ENCODE results near the gene TAF11L13. TPM values are rescaled to one million over a fixed set of nuclear protein-coding genes. Genes with fewer than 3 reads are reported as not detected.
"Not testable (repeated sequence)": the region's sequence is repeated elsewhere in the genome, so short reads cannot be mapped to it uniquely, and the experiment has no call there.

TAF11L13 gene
- total RNA-seq, 4 donors from 2014 or later: not detected

DNA sequence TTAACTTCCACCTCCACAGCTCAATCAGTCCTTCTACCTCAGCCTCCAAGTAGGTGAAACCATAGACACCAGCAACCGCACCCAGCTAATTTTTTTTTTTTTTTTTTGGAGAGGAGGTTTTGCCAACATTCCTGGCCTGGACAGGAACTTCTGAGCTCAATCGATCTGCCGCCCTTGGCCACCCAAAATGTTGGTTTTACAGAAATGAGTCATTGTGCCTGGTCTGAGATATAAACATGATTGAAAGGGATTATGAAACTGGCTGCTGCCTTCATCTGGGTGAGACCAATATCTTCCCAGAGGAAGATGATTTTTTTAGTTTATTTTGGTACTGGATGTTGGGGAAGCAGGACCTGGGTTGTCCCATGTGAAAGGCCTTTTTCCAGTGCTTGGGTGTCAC is 12.5 kb upstream of the TAF11L13 start:
- intact Hi-C loops (cut with DNase I; ENCODE audit: low total_unique reads): no loop called here
- no peak overlapping the region for H3K4me3 ChIP-seq (ENCODE audit: low read depth, poor library complexity, severe bottlenecking)
- TF ChIP-seq, protein P1, sequence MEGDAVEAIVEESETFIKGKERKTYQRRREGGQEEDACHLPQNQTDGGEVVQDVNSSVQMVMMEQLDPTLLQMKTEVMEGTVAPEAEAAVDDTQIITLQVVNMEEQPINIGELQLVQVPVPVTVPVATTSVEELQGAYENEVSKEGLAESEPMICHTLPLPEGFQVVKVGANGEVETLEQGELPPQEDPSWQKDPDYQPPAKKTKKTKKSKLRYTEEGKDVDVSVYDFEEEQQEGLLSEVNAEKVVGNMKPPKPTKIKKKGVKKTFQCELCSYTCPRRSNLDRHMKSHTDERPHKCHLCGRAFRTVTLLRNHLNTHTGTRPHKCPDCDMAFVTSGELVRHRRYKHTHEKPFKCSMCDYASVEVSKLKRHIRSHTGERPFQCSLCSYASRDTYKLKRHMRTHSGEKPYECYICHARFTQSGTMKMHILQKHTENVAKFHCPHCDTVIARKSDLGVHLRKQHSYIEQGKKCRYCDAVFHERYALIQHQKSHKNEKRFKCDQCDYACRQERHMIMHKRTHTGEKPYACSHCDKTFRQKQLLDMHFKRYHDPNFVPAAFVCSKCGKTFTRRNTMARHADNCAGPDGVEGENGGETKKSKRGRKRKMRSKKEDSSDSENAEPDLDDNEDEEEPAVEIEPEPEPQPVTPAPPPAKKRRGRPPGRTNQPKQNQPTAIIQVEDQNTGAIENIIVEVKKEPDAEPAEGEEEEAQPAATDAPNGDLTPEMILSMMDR (IDR thresholded peaks at IDR 0.05): no peak
- no peak for TF ChIP-seq POLR2A (IDR thresholded peaks at IDR 0.05)
- no peak for DNase-seq (ENCODE audit: low spot score in 2 of 2)
- 57 to 60% methylated on average over 3 of the region's 3 CpGs for WGBS, 2 donors

DNA sequence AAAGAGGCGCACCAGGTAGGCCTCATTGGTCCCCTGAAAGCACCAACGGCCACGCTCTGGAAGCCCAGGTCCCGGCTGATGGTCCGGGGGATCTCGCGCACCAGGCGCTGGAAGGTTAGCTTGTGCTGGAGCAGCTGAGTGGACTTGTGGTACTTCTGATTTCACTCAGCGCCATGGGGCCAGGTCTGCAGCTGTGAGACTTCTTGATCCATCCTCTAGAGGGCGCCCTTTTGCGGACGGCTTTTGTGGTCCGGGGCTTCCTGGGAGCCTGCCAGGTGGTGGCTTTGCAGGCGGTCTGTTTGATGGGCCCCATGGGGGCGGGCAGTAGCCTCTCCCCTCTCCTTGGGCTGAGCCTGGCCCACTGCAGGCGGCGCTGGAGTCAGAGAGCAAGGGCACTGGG is 11.3 kb upstream of the TAF11L13 start:
- no peak for DNase-seq (ENCODE audit: low spot score in 2 of 2)
- intact Hi-C loops (cut with DNase I; ENCODE audit: low total_unique reads): no loop called here
- TF ChIP-seq, protein P1 (IDR thresholded peaks at IDR 0.05): no peak
- WGBS, 2 donors: 80 to 87% methylated on average over 5 to 15 of the region's 17 CpGs
- no peak overlapping the region for H3K4me3 ChIP-seq (ENCODE audit: low read depth, poor library complexity, severe bottlenecking)

DNA sequence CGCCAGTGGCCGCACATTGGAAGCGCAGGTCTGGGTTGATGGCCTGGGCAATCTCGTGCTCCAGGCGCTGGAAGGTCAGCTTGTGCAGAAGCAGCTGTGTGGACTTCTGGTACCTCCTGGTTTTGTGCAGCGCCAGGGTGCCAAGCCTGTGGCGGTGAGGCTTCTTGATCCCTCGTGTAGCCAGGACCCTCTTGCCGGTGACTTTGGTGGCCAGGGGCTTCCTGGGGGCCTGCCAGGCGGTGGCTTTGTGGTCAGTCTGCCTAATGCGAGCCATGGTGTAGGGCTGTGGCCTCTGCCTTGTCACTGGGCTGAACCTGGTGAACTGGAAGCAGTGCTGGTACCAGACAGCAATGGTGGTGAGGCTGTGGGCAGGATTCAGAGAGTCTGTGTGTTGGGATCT is 6.2 kb upstream of the TAF11L13 start:
- 92 to 98% methylated on average over 7 to 8 of the region's 11 CpGs for WGBS, 2 donors

DNA sequence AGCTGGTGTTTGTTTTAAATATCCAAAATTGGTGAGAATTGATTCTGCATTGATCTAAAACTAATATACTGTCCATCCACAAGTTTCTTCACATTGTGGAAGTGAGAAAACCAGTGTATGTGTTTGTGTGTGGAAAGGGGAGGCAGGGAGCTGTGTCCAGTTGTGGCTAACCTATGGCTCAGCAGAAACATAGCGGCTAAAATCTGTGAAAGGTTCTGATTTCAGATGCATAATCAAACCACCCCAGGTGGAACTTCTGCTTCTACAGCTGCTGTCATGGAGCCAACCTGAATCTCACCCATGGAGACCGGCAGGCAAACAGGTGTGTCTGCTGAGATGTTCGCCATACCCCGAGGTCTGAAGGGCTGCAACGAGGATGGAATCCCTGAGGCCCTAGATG is 2.3 kb downstream of the TAF11L13 start, which contains the start of gene TAF11L14:
TSS of gene TAF11L14 (plus strand) at position 301 of the 400 bp plus-strand sequence.
- WGBS, 2 donors: 70 to 75% methylated on average over 5 of the region's 5 CpGs

More for the DNA sequence above, 6.2 kb upstream of the TAF11L13 start:
- H3K4me3 ChIP-seq (ENCODE audit: low read depth, poor library complexity, severe bottlenecking): no peak overlapping the region
- DNase-seq (ENCODE audit: low spot score in 2 of 2): no peak
- no peak for TF ChIP-seq POLR2A (IDR thresholded peaks at IDR 0.05)
- TF ChIP-seq, protein P1 (IDR thresholded peaks at IDR 0.05): no peak
- intact Hi-C loops (cut with DNase I; ENCODE audit: low total_unique reads): no loop called here

GRCh38 chr5:17649232-17649631 is 17.3 kb downstream of the TAF11L13 start:
- WGBS, 2 donors: 97 to 98% methylated on average over 10 of the region's 10 CpGs
- H3K4me3 ChIP-seq (ENCODE audit: low read depth, poor library complexity, severe bottlenecking); intact Hi-C loops (cut with DNase I; ENCODE audit: low total_unique reads); DNase-seq (ENCODE audit: low spot score in 2 of 2): not testable (repeated sequence)

More for the DNA sequence above, 2.3 kb downstream of the TAF11L13 start, which contains the start of gene TAF11L14:
- no peak within 1 kb of the TSS for H3K4me3 ChIP-seq (ENCODE audit: low read depth, poor library complexity, severe bottlenecking)
- intact Hi-C loops (cut with DNase I; ENCODE audit: low total_unique reads): no loop called here
- no peak for TF ChIP-seq POLR2A (IDR thresholded peaks at IDR 0.05)
- TF ChIP-seq, protein P1 (IDR thresholded peaks at IDR 0.05): no peak
- no peak for DNase-seq (ENCODE audit: low spot score in 2 of 2)

- DNase-seq (ENCODE audit: low spot score in 2 of 2); H3K4me3 ChIP-seq (ENCODE audit: low read depth, poor library complexity, severe bottlenecking); intact Hi-C loops (cut with DNase I; ENCODE audit: low total_unique reads): not testable (repeated sequence)
- WGBS, 2 donors: 94 to 98% methylated on average over 6 to 7 of the region's 32 CpGs
Observed at GRCh38 chr5:17655201-17655759, 23.4 kb downstream of the TAF11L13 start.

DNA sequence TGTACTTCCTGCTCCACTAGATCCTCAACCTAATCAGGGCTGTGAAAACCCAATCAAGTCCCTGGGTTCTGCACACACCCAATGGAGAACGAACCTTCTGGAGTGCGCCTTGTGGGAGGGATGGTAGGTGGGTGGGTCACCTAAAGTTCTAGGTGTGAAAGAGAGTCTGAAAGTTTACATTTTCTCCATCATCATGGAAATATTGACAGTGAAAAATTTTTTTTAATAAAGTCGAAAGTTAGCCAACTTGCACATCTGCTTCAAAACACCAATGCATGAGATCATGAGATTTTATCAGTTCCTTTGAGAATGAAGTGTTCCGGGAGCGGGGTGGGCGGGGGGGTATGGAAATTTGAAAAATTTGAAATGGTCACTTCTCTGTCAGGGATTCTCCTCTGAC is 24.0 kb downstream of the TAF11L13 start:
- no peak for TF ChIP-seq POLR2A (IDR thresholded peaks at IDR 0.05)
- TF ChIP-seq, protein P1 (IDR thresholded peaks at IDR 0.05): no peak

More for the DNA sequence above, 24.0 kb downstream of the TAF11L13 start:
- WGBS, 2 donors: 54 to 56% methylated on average over 6 of the region's 6 CpGs
- intact Hi-C loops (cut with DNase I; ENCODE audit: low total_unique reads): no loop called here
- no peak for DNase-seq (ENCODE audit: low spot score in 2 of 2)
- no peak overlapping the region for H3K4me3 ChIP-seq (ENCODE audit: low read depth, poor library complexity, severe bottlenecking)

Data from lower leg skin (tissue), 4 donors.